ENCODE results near the gene ARHGAP26. TPM values are rescaled to one million over a fixed set of nuclear protein-coding genes. Genes with fewer than 3 reads are reported as not detected.

The ARHGAP26 gene
- total RNA-seq, 5 donors from 2014 or later (not counting 1 experiment from before 2014, with no cell fraction given), result 22.8 to 49.3 (median 28.3) TPM

GRCh38 chr5:143147383-143147782 lies 377.2 kb downstream of the ARHGAP26 start:
- ChIA-PET POLR2A (interaction anchor here in 1 of 2 donors (0.6 kb wide), 1 partner anchor 416 kb away, joined by 3 read pairs; no protein-coding TSS in a partner anchor), CTCF (no interaction called here)
- WGBS (ENCODE audit: insufficient coverage), result 100% methylated on average over 3 of the region's 4 CpGs
- peaks cover 5 to 40% of the 10 kb centered on the region in 2 donors for H3K36me3 ChIP-seq (ENCODE audit: control insufficient read depth in 2 of 2, extremely low read depth in 1 of 2, insufficient read depth in 1 of 2, low read length in 1 of 2)
- ATAC-seq (replicated peaks in 1 of 4), result no peak
- no peaks in the 10 kb centered on the region for H3K27me3 ChIP-seq (replicated peaks in 1 of 2; ENCODE audit: control insufficient read depth in 2 of 2, extremely low read depth in 1 of 2, insufficient read depth in 2 of 2, low read length in 1 of 2)
- H3K9me3 Mint-ChIP-seq, result no peaks in the 10 kb centered on the region
- H3K36me3 Mint-ChIP-seq, result peaks cover 59% of the 10 kb centered on the region
- no peak for DNase-seq
- H3K27ac ChIP-seq (ENCODE audit: low read length), result no peak overlapping the region
- H3K4me3 ChIP-seq (ENCODE audit: control insufficient read depth in 1 of 2, extremely low read depth in 1 of 2, low read length in 1 of 2), result no peak overlapping the region
- no peak overlapping the region for H3K27ac Mint-ChIP-seq
- no peak overlapping the region for H3K4me3 Mint-ChIP-seq
- no peaks in the 10 kb centered on the region for H3K4me1 ChIP-seq (ENCODE audit: control insufficient read depth in 1 of 2, extremely low read depth in 1 of 2, insufficient read depth in 2 of 2, low read length in 2 of 2)
- H3K9me3 ChIP-seq, result no peaks in the 10 kb centered on the region
- H3K27me3 Mint-ChIP-seq, result no peaks in the 10 kb centered on the region
- H3K4me1 Mint-ChIP-seq, result peaks cover 0 to 5% (median 0%) of the 10 kb centered on the region in 3 donors

DNA sequence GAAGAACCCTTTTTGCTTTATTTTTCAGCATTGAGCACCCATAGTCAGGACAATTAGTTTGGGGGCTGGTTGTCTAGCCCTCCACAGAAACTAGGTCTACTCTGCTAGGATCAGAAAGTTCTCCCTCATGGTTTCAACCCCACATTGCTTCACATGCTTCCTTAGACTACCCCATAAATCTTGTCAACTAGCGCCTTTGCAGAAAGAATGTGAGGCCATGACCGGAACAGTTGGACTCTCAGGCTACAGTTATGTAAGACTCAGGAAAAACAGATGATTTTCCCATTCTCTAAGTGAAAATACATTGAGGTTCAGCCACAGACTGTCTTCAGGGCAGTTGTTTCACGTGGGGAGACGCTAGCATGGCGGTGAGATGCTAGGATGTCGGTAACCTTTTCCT lies 377.7 kb downstream of the ARHGAP26 start:
- no peak overlapping the region for H3K27ac ChIP-seq (ENCODE audit: low read length)
- ATAC-seq (replicated peaks in 1 of 4), result no peak
- Mint-ChIP-seq H3K9me3 (no peaks in the 10 kb centered on the region), H3K4me3 (no peak overlapping the region), H3K36me3 (peaks cover 64% of the 10 kb centered on the region), H3K27me3 (no peaks in the 10 kb centered on the region), H3K4me1 (peaks cover 0 to 5% (median 0%) of the 10 kb centered on the region in 3 donors), H3K27ac (no peak overlapping the region)
- no peaks in the 10 kb centered on the region for H3K4me1 ChIP-seq (ENCODE audit: control insufficient read depth in 1 of 2, extremely low read depth in 1 of 2, insufficient read depth in 2 of 2, low read length in 2 of 2)
- ChIA-PET CTCF (no interaction called here), POLR2A (no interaction called here)
- peaks cover 5 to 43% of the 10 kb centered on the region in 2 donors for H3K36me3 ChIP-seq (ENCODE audit: control insufficient read depth in 2 of 2, extremely low read depth in 1 of 2, insufficient read depth in 1 of 2, low read length in 1 of 2)
- 95% methylated on average over 4 of the region's 6 CpGs for WGBS (ENCODE audit: insufficient coverage)
- H3K4me3 ChIP-seq (ENCODE audit: control insufficient read depth in 1 of 2, extremely low read depth in 1 of 2, low read length in 1 of 2), result no peak overlapping the region
- no peak for DNase-seq
- H3K27me3 ChIP-seq (replicated peaks in 1 of 2; ENCODE audit: control insufficient read depth in 2 of 2, extremely low read depth in 1 of 2, insufficient read depth in 2 of 2, low read length in 1 of 2), result no peaks in the 10 kb centered on the region
- H3K9me3 ChIP-seq, result no peaks in the 10 kb centered on the region

DNA sequence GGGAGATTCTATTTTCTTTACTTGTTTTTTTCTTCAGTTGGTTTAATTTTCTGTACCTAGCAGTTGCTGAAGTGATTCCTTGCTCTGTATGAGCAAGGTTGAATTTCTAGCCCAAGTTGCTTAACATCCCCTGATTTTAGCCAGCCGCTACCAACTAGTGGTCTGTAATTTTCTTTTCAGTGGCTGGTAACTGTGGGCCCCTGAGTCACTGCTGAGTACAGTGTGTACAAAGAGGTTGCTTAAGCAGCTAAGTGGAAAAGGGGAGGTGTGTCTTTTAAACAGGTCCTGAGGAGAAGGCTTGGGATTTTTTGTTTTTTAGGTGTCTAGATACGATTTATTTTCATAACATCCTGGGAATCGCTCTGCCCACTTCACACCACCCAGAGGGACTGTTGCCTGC lies 378.6 kb downstream of the ARHGAP26 start:
- CTCF ChIA-PET, result no interaction called here
- no CpG with 5 or more reads among the region's 3 CpGs for WGBS (ENCODE audit: insufficient coverage)
- POLR2A ChIA-PET, result interaction anchor here in 1 of 2 donors (0.5 kb wide), 1 partner anchor 46 kb away, joined by 4 read pairs; no protein-coding TSS in a partner anchor
- Mint-ChIP-seq H3K4me3 (no peak overlapping the region), H3K9me3 (no peaks in the 10 kb centered on the region), H3K36me3 (peaks cover 59% of the 10 kb centered on the region), H3K27ac (no peak overlapping the region), H3K4me1 (peaks cover 0 to 5% (median 0%) of the 10 kb centered on the region in 3 donors), H3K27me3 (no peaks in the 10 kb centered on the region)
- peaks cover 10 to 43% of the 10 kb centered on the region in 2 donors for H3K36me3 ChIP-seq (ENCODE audit: control insufficient read depth in 2 of 2, extremely low read depth in 1 of 2, insufficient read depth in 1 of 2, low read length in 1 of 2)
- ATAC-seq (replicated peaks in 1 of 4), result no peak
- no peaks in the 10 kb centered on the region for H3K27me3 ChIP-seq (replicated peaks in 1 of 2; ENCODE audit: control insufficient read depth in 2 of 2, extremely low read depth in 1 of 2, insufficient read depth in 2 of 2, low read length in 1 of 2)
- H3K4me3 ChIP-seq (ENCODE audit: control insufficient read depth in 1 of 2, extremely low read depth in 1 of 2, low read length in 1 of 2), result no peak overlapping the region
- no peaks in the 10 kb centered on the region for H3K9me3 ChIP-seq
- H3K27ac ChIP-seq (ENCODE audit: low read length), result no peak overlapping the region
- H3K4me1 ChIP-seq (ENCODE audit: control insufficient read depth in 1 of 2, extremely low read depth in 1 of 2, insufficient read depth in 2 of 2, low read length in 2 of 2), result no peaks in the 10 kb centered on the region
- DNase-seq, result no peak

GRCh38 chr5:143149759-143150158 lies 379.6 kb downstream of the ARHGAP26 start:
- Mint-ChIP-seq H3K4me3 (no peak overlapping the region), H3K27me3 (no peaks in the 10 kb centered on the region), H3K9me3 (no peaks in the 10 kb centered on the region), H3K36me3 (peaks cover 56% of the 10 kb centered on the region), H3K4me1 (peaks cover 0 to 5% (median 0%) of the 10 kb centered on the region in 3 donors), H3K27ac (no peak overlapping the region)
- Histone ChIP-seq H3K9me3 (no peaks in the 10 kb centered on the region), H3K4me1 (ENCODE audit: control insufficient read depth in 1 of 2, extremely low read depth in 1 of 2, insufficient read depth in 2 of 2, low read length in 2 of 2) (no peaks in the 10 kb centered on the region), H3K4me3 (ENCODE audit: control insufficient read depth in 1 of 2, extremely low read depth in 1 of 2, low read length in 1 of 2) (no peak overlapping the region), H3K27ac (ENCODE audit: low read length) (no peak overlapping the region), H3K36me3 (ENCODE audit: control insufficient read depth in 2 of 2, extremely low read depth in 1 of 2, insufficient read depth in 1 of 2, low read length in 1 of 2) (peaks cover 10 to 43% of the 10 kb centered on the region in 2 donors), H3K27me3 (replicated peaks in 1 of 2; ENCODE audit: control insufficient read depth in 2 of 2, extremely low read depth in 1 of 2, insufficient read depth in 2 of 2, low read length in 1 of 2) (no peaks in the 10 kb centered on the region)
- DNase-seq (no peak), ATAC-seq (replicated peaks in 1 of 4) (no peak)
- CTCF ChIA-PET, result no interaction called here
- POLR2A ChIA-PET, result no interaction called here

GRCh38 chr5:143151056-143151700 lies 381.0 kb downstream of the ARHGAP26 start:
- DNase-seq (no peak), ATAC-seq (replicated peaks in 1 of 4) (no peak)
- WGBS (ENCODE audit: insufficient coverage), result no CpG with 5 or more reads among the region's 3 CpGs
- peaks cover 58% of the 10 kb centered on the region for H3K36me3 Mint-ChIP-seq
- Histone ChIP-seq H3K4me1 (ENCODE audit: control insufficient read depth in 1 of 2, extremely low read depth in 1 of 2, insufficient read depth in 2 of 2, low read length in 2 of 2) (no peaks in the 10 kb centered on the region), H3K36me3 (ENCODE audit: control insufficient read depth in 2 of 2, extremely low read depth in 1 of 2, insufficient read depth in 1 of 2, low read length in 1 of 2) (peaks cover 10 to 42% of the 10 kb centered on the region in 2 donors), H3K27ac (ENCODE audit: low read length) (no peak overlapping the region), H3K9me3 (no peaks in the 10 kb centered on the region), H3K4me3 (ENCODE audit: control insufficient read depth in 1 of 2, extremely low read depth in 1 of 2, low read length in 1 of 2) (no peak overlapping the region), H3K27me3 (replicated peaks in 1 of 2; ENCODE audit: control insufficient read depth in 2 of 2, extremely low read depth in 1 of 2, insufficient read depth in 2 of 2, low read length in 1 of 2) (no peaks in the 10 kb centered on the region)
- H3K27me3 Mint-ChIP-seq, result no peaks in the 10 kb centered on the region
- no peak overlapping the region for H3K27ac Mint-ChIP-seq
- no peaks in the 10 kb centered on the region for H3K9me3 Mint-ChIP-seq
- H3K4me1 Mint-ChIP-seq, result no peaks in the 10 kb centered on the region
- no peak overlapping the region for H3K4me3 Mint-ChIP-seq
- ChIA-PET CTCF (no interaction called here), POLR2A (no interaction called here)

DNA sequence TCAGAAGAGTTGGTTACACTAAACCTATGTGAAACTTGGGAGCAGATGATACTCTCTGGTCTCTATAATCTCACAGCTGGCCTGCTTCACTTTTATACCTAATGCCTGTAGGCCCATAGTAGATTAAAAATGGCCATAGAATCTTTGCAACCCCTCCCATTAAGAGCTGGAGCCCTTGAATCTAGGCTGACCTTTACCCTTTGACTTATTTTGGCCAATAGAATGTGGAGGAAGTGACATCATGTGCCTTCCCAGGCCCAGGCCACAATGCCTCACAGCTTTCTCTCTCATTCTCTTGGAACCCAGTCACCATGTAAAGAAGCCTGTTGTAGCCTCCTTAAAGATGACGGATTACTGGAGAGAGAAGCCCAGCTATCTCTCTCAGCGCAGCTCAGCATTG lies 382.3 kb downstream of the ARHGAP26 start:
- POLR2A ChIA-PET, result no interaction called here
- WGBS (ENCODE audit: insufficient coverage), result 100% methylated on average over 1 of the region's 2 CpGs
- no peak for ATAC-seq (replicated peaks in 1 of 4)
- CTCF ChIA-PET, result no interaction called here
- Histone ChIP-seq H3K4me3 (ENCODE audit: control insufficient read depth in 1 of 2, extremely low read depth in 1 of 2, low read length in 1 of 2) (no peak overlapping the region), H3K9me3 (no peaks in the 10 kb centered on the region), H3K36me3 (ENCODE audit: control insufficient read depth in 2 of 2, extremely low read depth in 1 of 2, insufficient read depth in 1 of 2, low read length in 1 of 2) (peaks cover 5 to 29% of the 10 kb centered on the region in 2 donors), H3K27me3 (replicated peaks in 1 of 2; ENCODE audit: control insufficient read depth in 2 of 2, extremely low read depth in 1 of 2, insufficient read depth in 2 of 2, low read length in 1 of 2) (no peaks in the 10 kb centered on the region), H3K27ac (ENCODE audit: low read length) (no peak overlapping the region), H3K4me1 (ENCODE audit: control insufficient read depth in 1 of 2, extremely low read depth in 1 of 2, insufficient read depth in 2 of 2, low read length in 2 of 2) (no peaks in the 10 kb centered on the region)
- peaks cover 46% of the 10 kb centered on the region for H3K36me3 Mint-ChIP-seq
- no peak overlapping the region for H3K27ac Mint-ChIP-seq
- H3K4me1 Mint-ChIP-seq, result no peaks in the 10 kb centered on the region
- no peak overlapping the region for H3K4me3 Mint-ChIP-seq
- DNase-seq, result no peak
- no peaks in the 10 kb centered on the region for H3K27me3 Mint-ChIP-seq
- no peaks in the 10 kb centered on the region for H3K9me3 Mint-ChIP-seq
